HG02840 (cell line): Measurements from ENCODE around the gene SMARCA2.

Source experiments
- ATAC-seq: cut with Tn5 transposase; IDR thresholded peaks from one replicate; pipeline ENCODE4 v1.9.1; 2021; ENCODE audit warnings: mild to moderate bottlenecking, moderate library complexity, moderate number of reproducible peaks; ENCODE audit not compliant: unreplicated experiment, low FRiP score

The SMARCA2 gene

DNA sequence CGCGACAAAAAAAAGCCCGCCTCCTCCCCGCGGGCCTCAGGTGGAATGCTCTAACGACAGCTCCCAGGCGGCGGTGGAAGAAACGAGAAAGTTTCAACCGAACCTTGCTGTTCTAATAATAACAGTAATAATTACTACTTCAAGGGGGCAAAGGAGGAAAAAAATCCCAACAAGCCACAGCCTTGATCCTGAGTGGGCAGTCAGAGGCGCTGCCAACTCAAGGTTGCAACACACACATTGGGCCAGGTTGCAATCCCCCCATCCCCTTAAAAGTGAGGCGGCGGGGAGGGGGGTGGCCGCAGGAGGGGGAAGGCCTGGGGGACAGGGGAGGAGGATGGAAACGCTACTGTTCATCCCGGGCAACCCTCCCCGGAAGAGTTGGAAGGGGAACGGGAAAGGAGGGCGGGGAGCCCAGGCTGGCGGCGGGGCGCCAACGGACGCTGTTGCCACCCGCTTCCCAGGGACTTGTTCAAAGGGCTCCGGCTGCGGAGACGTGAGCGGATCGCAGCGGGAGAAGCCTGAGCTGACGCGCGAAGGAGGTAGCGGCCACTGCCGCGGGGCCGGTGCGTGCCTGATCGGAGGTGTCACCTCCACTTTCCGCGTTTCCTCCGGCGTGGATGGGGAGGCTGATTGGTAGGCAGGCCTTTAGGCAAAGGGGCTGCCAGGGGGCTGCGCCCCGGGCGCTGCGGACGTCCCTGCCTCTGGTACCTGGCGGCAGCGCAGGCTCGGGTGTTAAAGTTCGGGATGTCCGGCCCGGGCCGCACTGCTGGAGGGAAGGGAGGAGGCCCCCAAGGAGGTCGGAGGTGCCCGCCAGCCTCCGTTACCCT, 647 bp downstream of the SMARCA2 start:
- ATAC-seq, result peak; percentile 1

DNA sequence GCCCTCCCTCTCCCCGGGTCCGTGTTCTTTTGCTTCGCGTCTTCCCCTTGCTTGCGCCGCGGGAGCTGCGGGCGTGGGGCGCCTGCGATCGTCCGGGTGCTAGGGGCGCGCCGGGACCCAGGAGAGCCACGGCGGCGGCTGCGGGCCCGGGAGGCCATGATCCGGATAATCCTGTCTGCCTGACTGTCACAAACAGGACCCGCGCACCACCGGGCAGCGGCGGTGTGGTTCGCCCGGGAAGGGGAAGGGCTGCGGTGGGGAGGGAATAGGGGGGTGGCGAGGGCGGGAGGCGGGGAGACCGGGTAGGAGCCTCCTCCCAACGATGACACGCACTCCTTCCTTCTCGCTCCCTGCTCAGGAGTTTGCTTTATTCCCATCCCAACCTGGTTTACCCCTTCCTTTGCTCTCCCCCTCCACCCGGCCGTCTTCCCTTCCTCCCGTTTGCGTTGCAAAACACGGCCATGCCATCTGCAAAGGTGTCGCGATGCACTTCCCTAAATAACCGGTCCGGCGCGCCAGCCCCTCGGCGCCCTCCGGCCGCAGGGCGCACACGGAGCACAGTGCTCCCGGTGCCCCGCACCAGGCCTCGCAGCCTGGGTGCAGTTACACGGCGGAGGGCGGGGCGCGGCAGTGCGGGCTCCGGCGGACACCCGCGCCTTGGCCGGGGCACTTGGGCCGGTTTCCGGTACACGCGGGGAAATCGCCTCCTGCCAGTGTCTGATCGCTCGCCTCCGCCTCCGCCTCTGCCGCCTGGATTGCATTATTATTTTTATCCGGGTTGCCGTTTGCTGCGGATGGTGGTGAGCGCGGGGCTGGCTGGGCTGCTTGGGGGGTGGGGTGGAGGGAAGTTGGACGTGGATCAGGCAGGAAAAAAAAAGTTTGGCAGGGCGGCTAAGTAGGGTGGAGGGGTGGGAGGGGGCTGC, 1.5 kb downstream of the SMARCA2 start:
- ATAC-seq, result no peak

DNA sequence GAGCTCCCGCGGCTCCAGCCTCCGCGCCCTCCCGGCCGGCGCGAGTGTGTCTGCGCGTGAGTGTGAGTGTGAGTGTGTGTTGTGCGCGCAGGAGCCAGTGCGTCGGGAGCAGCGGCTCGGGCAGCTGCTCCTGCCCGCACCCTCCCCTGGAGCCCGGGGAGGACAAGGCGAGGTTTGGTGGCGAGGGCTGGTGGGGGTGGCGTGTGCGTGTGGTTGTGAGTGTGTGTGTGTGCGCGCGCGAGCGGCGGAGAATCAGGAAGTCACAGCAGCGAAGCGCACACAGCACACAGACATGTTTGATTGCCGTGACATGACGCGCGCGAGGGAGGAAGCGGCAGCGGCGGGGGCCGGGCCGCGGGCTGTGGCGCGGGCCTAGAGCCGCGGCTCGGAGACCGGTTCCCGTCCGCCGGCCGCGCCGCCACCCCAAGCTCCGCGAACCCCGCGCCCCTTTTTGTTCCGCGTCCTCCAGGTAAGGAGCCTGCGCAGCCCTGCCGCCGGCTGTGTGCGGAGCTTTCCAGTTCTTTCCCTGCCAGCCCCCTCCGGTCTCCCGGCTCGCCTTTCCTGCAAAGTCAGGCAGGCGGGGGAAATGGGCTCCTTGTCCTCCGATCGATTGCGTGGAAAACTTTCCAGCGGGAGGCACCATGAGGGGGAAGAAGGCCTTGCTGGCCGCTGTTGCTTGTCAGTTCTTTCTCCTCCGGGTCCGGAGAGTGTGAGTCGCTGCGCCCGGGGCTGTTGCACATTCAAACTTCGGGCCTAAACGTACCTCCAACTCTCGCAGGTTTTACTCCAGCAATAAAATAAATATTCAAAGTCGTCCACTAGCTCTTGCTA, 2.4 kb downstream of the SMARCA2 start:
- ATAC-seq, result peak; percentile 22

DNA sequence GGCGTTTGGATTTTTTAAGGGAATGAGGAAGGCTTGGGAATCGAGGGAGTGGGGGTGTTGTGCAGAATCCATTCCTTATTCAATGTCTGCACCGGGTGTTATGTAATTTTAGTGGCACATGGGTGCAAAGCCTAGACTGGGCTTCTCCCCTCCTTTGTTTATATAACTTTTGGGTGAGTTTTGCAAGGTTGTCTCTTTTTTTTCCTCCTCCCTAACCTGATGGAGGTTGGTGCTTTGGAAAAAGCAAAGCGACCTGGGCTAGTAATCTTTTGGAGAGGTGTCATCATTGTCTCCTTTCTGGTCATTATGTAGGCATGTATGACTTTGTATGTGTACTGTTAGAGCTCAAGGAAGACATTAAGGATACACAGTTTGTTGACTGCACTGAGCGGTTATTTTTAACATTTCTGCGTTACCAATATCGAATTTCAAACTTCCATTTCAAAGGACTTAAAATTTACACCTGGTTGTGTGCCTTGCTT, 3.1 kb downstream of the SMARCA2 start:
- ATAC-seq, result no peak

DNA sequence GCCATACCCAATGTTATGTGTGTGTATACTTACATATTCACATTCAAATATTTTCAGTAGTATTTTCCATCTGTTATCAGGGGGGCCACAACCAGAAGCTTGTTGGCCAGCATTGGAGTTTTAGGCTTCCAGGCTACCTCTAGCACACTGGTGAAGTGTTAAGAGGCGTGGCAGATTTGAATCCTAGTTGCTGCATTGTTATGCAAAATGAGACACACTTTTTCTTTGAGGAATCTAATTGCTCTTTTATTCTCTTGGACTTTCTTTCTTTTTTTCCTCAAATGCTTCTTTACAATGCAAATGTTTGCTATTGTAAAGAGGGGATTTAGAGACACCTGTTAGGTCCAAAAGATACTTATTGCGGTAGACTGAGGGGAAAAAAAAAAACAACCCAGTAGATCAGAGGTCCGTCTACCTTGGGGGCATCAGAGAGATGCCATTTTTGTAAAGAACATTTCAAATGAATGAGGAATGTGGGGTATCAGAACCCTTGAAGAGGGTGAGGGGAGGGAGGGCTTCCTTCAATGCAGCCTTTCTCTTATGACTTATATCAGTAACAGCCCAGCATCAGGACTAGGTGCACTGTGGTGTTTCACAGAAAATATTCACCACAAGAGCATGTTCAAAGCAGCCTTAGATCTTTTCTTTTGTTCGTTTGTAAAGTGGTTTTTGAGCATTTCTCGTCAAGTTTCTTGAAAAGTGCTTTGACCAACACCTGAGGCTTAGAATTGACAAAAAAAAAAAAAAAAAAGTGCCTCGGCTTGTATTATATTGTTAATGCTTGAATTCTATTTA, 3.8 kb downstream of the SMARCA2 start:
- no peak for ATAC-seq

DNA sequence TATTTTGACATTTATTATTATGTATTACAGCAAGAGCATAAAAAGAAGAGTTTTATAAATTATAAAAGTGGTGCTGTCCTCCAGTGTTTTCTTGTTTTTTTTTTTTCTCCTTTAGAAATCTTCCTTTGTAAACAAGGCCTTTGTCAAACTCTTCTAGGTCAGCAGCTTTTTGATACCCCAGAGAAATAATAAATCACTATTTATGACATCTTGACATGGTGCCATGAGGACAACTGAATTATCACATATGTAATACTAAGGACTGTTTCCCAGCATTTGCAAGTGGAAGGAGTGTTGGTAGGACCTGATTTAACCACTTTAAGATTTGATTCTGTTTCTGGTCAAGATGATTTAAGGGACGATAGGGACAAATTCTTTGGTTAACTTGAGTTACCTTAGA, 4.6 kb downstream of the SMARCA2 start:
- no peak for ATAC-seq

DNA sequence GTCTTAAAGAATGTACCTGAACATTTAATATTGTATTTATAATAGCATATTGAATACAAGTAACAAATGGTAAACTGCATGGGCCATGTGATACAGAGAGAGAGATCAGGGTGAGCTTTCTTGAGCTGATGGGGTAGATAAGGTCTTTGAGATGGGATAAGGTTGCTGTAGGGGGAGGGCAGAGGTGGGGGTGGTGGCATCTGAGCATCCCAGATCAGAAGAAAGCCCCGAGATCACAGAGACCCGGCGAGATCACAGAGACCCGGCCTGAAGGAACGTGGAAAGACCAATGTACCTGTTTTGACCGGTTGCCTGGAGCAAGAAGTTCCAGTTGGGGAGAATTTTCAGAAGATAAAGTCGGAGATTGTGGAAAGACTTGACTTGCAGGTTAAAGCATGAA, 6.6 kb downstream of the SMARCA2 start:
- no peak for ATAC-seq

DNA sequence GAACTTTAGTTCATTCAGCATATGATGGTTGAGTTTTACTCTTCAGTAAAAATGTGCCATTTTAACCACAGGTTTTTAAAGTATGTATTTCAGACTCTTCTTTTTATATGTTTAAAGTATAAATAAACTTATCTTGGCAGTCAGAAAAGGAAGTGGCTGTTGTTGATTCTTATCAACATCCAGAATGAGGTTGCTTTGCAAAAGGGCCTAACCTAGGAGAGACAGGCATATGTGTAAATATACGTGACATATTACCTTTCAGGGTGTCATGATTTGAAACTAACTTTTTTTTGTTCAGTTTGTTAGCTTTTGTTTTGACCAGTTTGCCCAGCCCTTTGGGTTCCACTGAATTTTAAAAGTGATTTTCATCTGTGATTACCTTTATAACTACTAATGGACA, 7.4 kb downstream of the SMARCA2 start:
- ATAC-seq, result no peak

DNA sequence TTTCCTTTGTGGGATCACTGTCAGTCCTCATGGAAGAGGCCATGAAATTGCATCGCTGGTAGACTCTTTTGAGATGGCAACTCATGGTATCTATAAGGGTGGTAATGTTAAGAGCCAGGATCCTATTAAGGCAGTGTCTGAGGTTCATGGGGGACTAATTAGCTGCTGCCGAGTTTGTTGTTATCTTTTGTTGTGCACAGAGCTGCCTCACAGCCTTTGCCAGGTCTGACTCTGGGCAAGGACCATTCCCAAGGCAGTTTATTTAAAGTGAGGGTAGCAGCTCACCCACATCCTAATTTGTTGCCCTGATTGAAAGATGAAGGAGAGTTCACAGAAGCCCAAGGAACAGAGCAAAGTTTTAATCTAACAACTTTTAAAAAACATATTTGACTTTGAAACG, 7.9 kb downstream of the SMARCA2 start:
- ATAC-seq, result no peak

DNA sequence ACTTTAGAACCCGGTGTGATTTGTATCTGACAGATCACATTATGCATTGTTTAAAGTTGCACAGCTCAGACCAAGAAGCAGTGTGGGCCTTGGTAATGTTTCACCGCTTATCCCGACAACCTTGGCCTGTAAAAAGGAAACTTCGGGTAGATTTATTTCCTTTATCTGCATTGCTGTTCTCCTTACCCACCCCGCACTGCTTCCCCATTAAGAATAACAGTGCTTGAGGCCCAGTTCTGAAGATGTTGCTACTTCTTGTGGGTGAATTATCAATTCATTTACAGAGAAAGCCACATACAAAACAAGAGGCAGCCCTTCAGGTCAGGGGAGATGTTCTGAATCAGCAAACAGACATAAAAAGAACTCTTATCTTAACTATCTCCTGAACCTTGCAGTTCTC, 8.4 kb downstream of the SMARCA2 start:
- no peak for ATAC-seq

DNA sequence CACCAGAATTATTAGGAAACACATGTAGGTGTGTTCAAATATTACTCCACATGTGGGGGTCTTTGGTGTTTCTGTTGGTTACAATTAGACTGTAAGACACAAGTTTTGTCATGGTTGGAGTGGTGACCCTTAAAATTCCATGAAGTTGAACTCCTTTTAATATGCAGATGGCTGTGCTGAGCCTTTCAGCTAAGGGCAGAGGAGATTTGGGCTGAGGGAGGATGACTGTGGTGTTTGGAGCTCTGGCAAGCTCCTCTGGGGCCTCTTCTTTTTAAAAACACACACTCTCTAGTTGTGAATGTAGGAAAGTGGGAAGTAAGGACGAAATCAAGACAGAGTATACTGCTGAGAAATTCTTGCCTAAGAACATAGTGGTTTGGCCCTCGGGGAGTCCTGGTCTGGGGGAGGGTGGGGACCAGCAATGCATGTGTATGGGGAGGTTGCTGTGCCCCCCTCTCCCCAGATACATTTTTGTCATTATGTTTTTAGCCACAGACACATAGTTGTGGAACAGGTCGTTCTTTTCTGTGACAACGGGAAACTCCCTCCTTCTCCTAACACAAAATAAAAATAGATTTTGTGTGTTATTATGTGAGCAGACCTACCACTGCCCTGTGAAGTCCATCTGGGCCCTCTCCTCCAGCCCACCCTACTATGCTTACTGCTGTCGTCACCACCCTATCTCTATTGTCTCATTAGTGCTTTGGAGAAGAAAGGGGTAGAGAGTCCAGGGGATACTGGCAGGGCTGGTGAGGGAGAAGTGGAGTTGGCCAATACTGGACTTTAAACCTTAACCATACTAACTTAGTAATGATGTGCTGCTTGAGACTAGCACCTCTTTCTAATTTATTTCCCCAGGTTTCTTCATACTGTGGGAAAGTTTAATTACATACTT, 10.0 kb downstream of the SMARCA2 start:
- ATAC-seq, result no peak

DNA sequence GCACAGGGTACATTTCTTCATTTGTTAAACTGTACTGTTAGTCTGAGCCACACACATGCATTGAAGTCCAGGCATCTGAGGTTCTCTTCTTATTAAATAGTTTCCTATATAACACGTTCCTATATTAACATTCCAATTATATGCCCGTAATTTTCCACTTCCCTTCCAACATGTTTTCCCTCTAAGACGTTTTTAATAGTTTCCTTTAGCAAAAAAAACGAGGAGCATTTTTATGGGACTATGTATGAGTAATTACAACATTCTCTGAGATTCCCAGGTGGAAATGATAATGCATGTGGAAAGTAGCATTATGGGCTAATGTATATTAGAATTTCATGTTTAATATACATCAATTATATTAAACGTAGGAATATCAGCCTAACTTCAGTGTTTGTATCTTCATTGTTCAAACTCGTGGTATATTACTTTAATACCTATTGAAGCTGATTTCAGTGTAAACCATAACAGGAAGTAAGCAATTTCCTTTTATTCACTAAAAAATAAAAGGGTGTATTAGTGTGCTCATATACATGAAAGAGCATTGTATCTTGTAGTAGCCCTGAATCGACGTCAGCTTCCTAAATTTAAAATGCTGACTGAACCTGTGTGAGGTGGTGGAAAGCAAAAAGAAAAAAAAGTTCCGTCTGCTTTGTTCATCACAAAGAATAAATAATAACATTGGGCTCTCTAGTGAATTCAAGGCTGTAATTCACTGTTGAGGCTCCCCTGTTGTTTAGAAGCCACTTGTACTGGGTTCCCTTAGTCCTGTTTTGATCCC, 11.3 kb downstream of the SMARCA2 start:
- ATAC-seq, result no peak

DNA sequence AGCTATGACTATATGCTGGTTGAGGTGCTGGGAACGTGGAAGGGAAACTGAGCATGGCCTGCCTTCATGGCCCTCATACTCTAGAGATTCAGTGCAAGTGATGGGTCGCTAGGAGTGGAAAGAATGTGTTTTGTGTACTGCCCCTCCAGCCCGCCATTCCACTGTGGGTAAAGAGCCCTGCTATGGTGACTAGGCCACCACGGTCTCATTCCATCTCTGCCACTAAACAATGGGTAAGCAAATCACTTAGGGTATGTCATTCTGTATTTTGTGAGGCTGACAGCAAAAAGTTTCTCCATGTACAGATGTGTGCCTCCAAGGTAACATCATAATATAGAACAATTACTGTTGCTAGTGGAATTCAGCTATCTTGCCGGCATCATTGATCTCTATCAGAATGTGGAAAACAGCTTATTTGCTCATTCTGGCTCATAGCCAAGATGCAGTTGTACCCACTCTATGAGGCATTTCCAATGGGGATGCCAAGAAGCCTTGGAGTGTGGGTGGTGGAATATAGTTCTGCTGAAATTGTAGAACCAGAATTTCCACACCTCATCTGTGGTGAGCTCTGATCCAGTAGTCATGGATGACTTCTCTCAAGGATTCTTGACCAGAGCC, 12.5 kb downstream of the SMARCA2 start:
- no peak for ATAC-seq

DNA sequence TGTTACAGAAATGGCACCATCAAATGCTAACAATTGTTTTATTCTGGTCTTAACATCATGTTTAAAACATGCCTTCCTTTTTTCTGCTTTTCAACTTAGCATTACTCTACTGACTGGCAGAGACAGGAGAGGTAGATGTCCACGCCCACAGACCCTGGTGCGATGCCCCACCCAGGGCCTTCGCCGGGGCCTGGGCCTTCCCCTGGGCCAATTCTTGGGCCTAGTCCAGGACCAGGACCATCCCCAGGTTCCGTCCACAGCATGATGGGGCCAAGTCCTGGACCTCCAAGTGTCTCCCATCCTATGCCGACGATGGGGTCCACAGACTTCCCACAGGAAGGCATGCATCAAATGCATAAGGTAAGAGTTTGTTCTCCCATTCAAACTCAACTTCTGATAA, 13.7 kb downstream of the SMARCA2 start:
- no peak for ATAC-seq

DNA sequence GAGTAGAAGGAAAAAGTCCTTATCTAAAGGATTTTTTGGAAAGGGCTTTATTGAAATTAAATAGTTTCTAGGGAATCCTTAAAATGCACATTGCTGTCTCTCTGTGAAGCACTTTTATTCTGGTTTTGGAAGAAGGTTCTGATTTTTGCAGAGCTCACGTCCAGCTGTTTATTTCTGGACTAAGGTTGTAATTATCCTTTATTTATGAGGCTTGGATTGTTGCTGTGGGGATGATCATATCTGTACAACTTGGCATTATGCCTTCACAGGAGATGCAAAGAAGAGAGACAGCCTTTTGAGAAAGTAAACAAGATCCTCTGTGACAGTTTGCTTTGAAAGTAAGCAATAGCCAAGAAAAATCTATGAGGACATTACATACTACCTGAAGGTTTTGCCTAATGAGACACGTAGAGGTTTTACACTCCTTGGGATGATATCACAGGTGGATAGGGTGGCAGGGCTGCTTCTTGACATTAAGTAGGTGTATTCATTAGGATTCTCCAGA, 14.6 kb downstream of the SMARCA2 start:
- no peak for ATAC-seq

DNA sequence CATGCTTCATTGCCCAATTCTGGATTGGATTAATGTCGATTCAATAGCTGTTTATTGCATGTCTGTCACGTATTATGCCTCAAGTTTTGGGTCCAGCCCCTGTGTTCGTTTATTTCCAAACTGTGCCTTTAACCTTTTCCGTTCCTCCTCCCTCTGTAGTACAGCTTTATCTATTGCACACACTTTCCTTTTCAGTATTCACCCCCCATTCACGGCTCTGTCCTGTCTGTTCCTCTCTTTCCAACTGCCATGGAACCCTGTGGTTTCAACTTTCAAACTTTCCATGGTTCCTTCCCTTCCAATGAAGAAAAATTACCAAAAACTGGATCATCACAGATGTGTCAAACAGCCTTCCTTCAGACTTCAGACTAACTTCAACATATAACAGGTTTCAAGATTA, 17.1 kb downstream of the SMARCA2 start:
- ATAC-seq, result no peak

DNA sequence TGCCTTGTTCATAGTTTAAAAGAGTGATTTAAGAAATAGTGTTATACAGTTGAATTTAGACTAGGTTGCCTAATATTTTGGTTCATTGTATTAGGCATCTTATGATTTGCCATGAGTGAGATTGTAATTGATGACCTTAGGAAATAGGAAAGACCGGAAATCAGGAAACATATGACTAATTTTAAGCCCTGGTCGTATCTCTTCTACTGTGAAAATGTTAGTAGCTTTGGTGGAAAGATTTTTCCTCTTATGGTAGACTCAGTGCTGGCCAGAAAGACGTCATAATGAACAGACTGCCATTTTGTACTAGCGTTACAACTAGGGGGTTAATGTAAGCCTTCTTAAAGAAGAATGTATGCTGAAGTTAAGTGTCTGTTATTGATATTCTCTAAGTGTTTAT, 21.7 kb downstream of the SMARCA2 start:
- ATAC-seq, result no peak
